Ascending aorta (tissue), 2 donors: ENCODE measurements around the gene RICTOR. TPM values are rescaled to one million over a fixed set of nuclear protein-coding genes. Genes with fewer than 3 reads are reported as not detected.

Source experiments
- DNase-seq, 2 donors: peaks; one replicate each; pipeline ENCODE4 v3.0.0-alpha.2; 2019; ENCODE audit warnings: low spot score in 2 of 2
- H3K27ac ChIP-seq, 2 donors: fragments of 200-600 bp; sonication (generic); one replicate each; pipeline ENCODE4 v1.5.1; 2016 to 2017; ENCODE audit warnings: mild to moderate bottlenecking in 1 of 2
- H3K27me3 ChIP-seq: fragments of 200-600 bp; sonication (generic); one replicate; pipeline ENCODE4 v1.5.1; 2017
- H3K36me3 ChIP-seq, 2 donors: fragments of 200-600 bp; sonication (generic); one replicate each; pipeline ENCODE4 v1.5.1; 2016
- H3K4me1 ChIP-seq, 2 donors: fragments of 200-600 bp; sonication (generic); one replicate each; pipeline ENCODE4 v1.5.1; 2016 to 2017; ENCODE audit warnings: mild to moderate bottlenecking in 1 of 2
- H3K4me3 ChIP-seq, 2 donors: fragments of 200-600 bp; sonication (generic); one replicate each; pipeline ENCODE4 v1.5.1; 2016 to 2017; ENCODE audit warnings: mild to moderate bottlenecking in 1 of 2
- H3K9me3 ChIP-seq, 2 donors: fragments of 200-600 bp; sonication (generic); one replicate each; pipeline ENCODE4 v1.5.1; 2016
- intact Hi-C: fragments of 100-400 bp; cut with DNase I; formaldehyde crosslinking; loops from one replicate; pipeline ENCODE4 v1.15.1; 2023
- total RNA-seq: library from RNA; depleted of rRNA; stranded (reverse); fragments of >200 nt; gene quantifications from one replicate; pipeline ENCODE4 v1.1.0, GENCODE V29; 2016
- TF ChIP-seq, protein P1 (sequence below), 3 experiments: fragments of 200-600 bp in 2 of 3; fragments of 450-650 bp in 1 of 3; sonication (generic) in 2 of 3; IDR thresholded peaks; one replicate each; pipeline ENCODE4 v1.5.1; 2016 to 2019; ENCODE audit warnings: antibody characterized with exemption in 3 of 3, mild to moderate bottlenecking in 1 of 3, moderate library complexity in 1 of 3

The RICTOR gene
- total RNA-seq, 1 donor from 2014 or later, result 12.1 TPM

DNA sequence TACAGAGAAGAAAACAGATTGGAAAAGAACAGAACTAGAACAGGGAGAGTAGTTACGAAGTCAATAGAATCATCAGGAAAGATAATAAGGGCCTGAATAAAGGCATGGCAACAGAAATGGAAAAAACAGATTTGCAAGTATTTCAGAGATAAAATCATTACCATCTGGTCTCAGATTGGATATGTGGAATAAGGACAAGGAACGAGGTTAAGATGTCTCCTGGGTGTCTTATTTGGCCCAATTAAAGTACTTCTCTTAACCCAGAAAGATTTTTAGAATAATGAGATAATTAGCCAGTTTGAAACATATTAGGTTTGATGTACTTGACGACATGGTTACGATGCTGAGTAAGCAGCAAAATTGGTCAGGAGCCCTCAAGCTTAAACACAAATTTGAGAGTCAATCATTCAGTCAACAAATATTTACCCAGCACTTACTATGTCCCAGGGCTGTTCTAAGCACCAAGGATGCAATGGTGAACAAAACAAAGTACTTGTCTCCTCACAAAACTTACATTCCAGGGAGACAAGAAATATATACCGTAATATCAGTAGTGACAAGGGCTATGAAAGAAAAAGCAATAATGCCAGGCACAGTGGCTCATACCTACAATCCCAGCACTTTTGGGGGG, 18.3 kb downstream of the RICTOR start:
- Histone ChIP-seq H3K27me3 (no peaks in the 10 kb centered on the region), H3K9me3 (no peaks in the 10 kb centered on the region), H3K4me1 (peaks cover 0 to 3% of the 10 kb centered on the region in 2 donors), H3K27ac (no peak overlapping the region), H3K36me3 (no peaks in the 10 kb centered on the region), H3K4me3 (no peak overlapping the region)
- DNase-seq, result no peak
- intact Hi-C loops, result no loop called here
- TF ChIP-seq, protein P1, sequence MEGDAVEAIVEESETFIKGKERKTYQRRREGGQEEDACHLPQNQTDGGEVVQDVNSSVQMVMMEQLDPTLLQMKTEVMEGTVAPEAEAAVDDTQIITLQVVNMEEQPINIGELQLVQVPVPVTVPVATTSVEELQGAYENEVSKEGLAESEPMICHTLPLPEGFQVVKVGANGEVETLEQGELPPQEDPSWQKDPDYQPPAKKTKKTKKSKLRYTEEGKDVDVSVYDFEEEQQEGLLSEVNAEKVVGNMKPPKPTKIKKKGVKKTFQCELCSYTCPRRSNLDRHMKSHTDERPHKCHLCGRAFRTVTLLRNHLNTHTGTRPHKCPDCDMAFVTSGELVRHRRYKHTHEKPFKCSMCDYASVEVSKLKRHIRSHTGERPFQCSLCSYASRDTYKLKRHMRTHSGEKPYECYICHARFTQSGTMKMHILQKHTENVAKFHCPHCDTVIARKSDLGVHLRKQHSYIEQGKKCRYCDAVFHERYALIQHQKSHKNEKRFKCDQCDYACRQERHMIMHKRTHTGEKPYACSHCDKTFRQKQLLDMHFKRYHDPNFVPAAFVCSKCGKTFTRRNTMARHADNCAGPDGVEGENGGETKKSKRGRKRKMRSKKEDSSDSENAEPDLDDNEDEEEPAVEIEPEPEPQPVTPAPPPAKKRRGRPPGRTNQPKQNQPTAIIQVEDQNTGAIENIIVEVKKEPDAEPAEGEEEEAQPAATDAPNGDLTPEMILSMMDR (IDR thresholded peaks at IDR 0.05), result no peak

GRCh38 chr5:39055027-39055767, 19.0 kb downstream of the RICTOR start:
- DNase-seq, result no peak
- no peak overlapping the region for H3K27ac ChIP-seq
- H3K36me3 ChIP-seq, result no peaks in the 10 kb centered on the region
- H3K27me3 ChIP-seq, result no peaks in the 10 kb centered on the region
- intact Hi-C loops, result no loop called here
- TF ChIP-seq, protein P1 (IDR thresholded peaks at IDR 0.05), result no peak
- H3K4me3 ChIP-seq, result no peak overlapping the region
- peaks cover 0 to 3% of the 10 kb centered on the region in 2 donors for H3K4me1 ChIP-seq
- no peaks in the 10 kb centered on the region for H3K9me3 ChIP-seq

DNA sequence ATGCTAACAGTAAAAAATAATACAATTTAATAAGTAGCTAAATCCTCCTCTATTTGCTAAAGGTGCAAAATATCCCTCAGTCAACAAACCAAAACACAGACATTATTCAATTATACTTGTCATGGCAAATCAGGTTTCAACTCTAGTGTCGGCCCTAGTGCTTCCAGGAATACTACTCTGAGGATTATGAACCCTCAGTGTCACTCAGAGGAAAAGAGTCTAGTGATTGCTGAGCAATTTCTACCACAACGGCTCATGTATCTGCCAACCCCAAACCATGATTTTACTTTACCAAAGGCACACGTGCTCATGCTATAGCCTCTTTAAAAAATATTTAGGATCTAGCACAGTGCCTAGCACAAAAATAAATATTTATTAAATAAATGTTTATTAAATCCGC, 21.0 kb downstream of the RICTOR start:
- TF ChIP-seq, protein P1 (IDR thresholded peaks at IDR 0.05), result no peak
- no peak for DNase-seq
- intact Hi-C loops, result no loop called here
- no peak overlapping the region for H3K27ac ChIP-seq
- H3K9me3 ChIP-seq, result no peaks in the 10 kb centered on the region
- H3K4me1 ChIP-seq, result peaks cover 0 to 3% of the 10 kb centered on the region in 2 donors
- H3K4me3 ChIP-seq, result no peak overlapping the region
- H3K27me3 ChIP-seq, result no peaks in the 10 kb centered on the region
- H3K36me3 ChIP-seq, result no peaks in the 10 kb centered on the region

DNA sequence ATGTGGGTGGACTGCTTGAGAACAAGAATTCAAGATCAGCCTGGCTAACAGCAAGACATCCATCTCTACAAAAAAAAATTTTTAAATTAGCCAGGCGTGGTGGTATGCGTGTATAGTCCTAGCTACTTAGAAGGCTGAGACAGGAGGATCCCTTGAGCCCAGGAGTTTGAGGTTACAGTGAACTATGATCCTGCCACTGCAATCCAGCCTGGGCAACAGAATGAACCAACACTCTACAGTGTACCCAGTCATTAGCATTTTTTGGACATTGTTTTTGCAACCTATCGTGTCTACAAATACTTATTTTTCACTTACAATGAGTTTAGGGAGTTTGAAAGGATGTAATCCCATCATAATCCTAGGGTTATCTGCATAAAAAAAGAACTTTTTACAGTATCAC, 22.1 kb downstream of the RICTOR start:
- no peak for DNase-seq
- Histone ChIP-seq H3K27me3 (no peaks in the 10 kb centered on the region), H3K9me3 (no peaks in the 10 kb centered on the region), H3K36me3 (no peaks in the 10 kb centered on the region), H3K27ac (no peak overlapping the region), H3K4me3 (no peak overlapping the region), H3K4me1 (peaks cover 0 to 9% of the 10 kb centered on the region in 2 donors)
- intact Hi-C loops, result no loop called here
- TF ChIP-seq, protein P1 (IDR thresholded peaks at IDR 0.05), result no peak

DNA sequence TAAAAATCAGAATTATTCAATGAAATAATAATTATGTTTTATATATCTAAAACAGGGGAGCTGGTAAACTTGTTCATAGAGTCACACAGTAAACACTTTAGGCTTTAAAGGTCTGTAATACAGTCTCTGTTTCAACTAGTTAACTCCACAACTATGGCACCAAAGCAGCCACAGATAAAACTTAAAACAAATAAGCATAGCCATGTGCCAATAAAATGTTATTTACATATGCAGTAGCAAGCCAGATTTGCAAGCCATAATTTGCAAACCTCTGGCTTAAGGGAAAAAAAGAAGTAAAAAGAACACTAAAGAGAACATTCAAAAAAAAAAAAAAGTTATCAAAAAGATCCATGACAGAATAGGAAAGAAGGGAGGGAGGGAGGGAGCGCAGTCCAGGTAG, 24.9 kb downstream of the RICTOR start:
- H3K27ac ChIP-seq, result no peak overlapping the region
- H3K4me3 ChIP-seq, result no peak overlapping the region
- H3K4me1 ChIP-seq, result peaks cover 0 to 9% of the 10 kb centered on the region in 2 donors
- TF ChIP-seq, protein P1 (IDR thresholded peaks at IDR 0.05), result no peak
- H3K27me3 ChIP-seq, result no peaks in the 10 kb centered on the region
- intact Hi-C loops, result no loop called here
- H3K9me3 ChIP-seq, result no peaks in the 10 kb centered on the region
- DNase-seq, result no peak
- H3K36me3 ChIP-seq, result no peaks in the 10 kb centered on the region
